GM12878 (cell line): Measurements from ENCODE around the gene CHID1. TPM values are rescaled to one million over a fixed set of nuclear protein-coding genes. Genes with fewer than 3 reads are reported as not detected.

Source experiments
- ATAC-seq: fragments of 200-7000 bp; cut with Tn5 transposase; 3 replicates; pipeline ENCODE4 v1.9.1; 2020; ENCODE audit warnings: mild to moderate bottlenecking, moderate library complexity
- BruUV-seq: library from RNA; stranded (reverse); fragments of 400-500 nt; replicated peaks from 2 replicates; lab custom pipeline; 2021; lab: Mats Ljungman, UMichigan
- CTCF ChIA-PET: fragments of 300-600 bp; sonication (Branson Sonifier 250); formaldehyde crosslinking; extraction: SDS; loops from one replicate; lab custom pipeline; 2021; ENCODE audit warnings: inconsistent platforms; lab: Yijun Ruan, JAX
- POLR2A ChIA-PET: fragments of 350-600 bp; formaldehyde crosslinking; extraction: SDS; loops from one replicate; lab custom pipeline; 2021; ENCODE audit warnings: inconsistent platforms; lab: Charles Lee
- RAD21 ChIA-PET: fragments of 300-600 bp; sonication (Branson Sonifier 250); formaldehyde crosslinking; loops from one replicate; lab custom pipeline; 2023; ENCODE audit warnings: antibody characterized with exemption; ENCODE audit not compliant: unreplicated experiment; lab: Charles Lee
- SMC1A ChIA-PET: fragments of 300-600 bp; sonication (Branson Sonifier 250); formaldehyde crosslinking; loops from one replicate; lab custom pipeline; 2023; ENCODE audit not compliant: unreplicated experiment, uncharacterized antibody; lab: Charles Lee
- DNase-seq: peaks from one replicate; pipeline ENCODE4 v3.0.0-alpha.2; 2011; ENCODE audit warnings: low read depth, low spot score
- FAIRE-seq: peaks from 3 replicates; lab custom pipeline; 2011; peaks lifted over from hg19 to GRCh38; lab: Jason Lieb, UNC
- H2AFZ ChIP-seq: 2 replicates; pipeline ENCODE4 v1.6.0; 2011; ENCODE audit warnings: low read depth, low read length, control low read depth; ENCODE audit not compliant: control insufficient read depth
- H3K27ac ChIP-seq: 2 replicates; pipeline ENCODE4 v1.5.1; 2011; ENCODE audit warnings: control low read depth; ENCODE audit not compliant: control insufficient read depth, insufficient read depth
- H3K27me3 ChIP-seq, 2 experiments: replicated peaks in 1 of 2; 2 replicates each; pipeline versions ENCODE4 v1.6.0 to v1.6.1; 2011; ENCODE audit warnings: low read length in 1 of 2; ENCODE audit not compliant: control insufficient read depth in 2 of 2, insufficient read depth in 2 of 2
- H3K36me3 ChIP-seq, 2 experiments: 2 replicates each; pipeline ENCODE4 v1.5.1; 2011; ENCODE audit warnings: low read length in 1 of 2; ENCODE audit not compliant: control insufficient read depth in 2 of 2, insufficient read depth in 2 of 2
- H3K4me1 ChIP-seq: 2 replicates; pipeline ENCODE4 v1.6.1; 2011; ENCODE audit warnings: mild to moderate bottlenecking, low read length, moderate library complexity, mixed read lengths; ENCODE audit not compliant: control insufficient read depth, insufficient read depth
- H3K4me2 ChIP-seq: 2 replicates; pipeline ENCODE4 v1.6.0; 2011; ENCODE audit warnings: control low read depth; ENCODE audit not compliant: control insufficient read depth, insufficient read depth
- H3K4me3 ChIP-seq: fragments of 200-600 bp; sonication (generic); 2 replicates; pipeline ENCODE4 v1.5.1; 2016
- H3K79me2 ChIP-seq: 2 replicates; pipeline ENCODE4 v1.6.0; 2011; ENCODE audit warnings: low read length; ENCODE audit not compliant: control insufficient read depth, insufficient read depth
- H3K9ac ChIP-seq: 2 replicates; pipeline ENCODE4 v1.8.0; 2011; ENCODE audit warnings: low read length, control low read depth, mixed read lengths; ENCODE audit not compliant: control insufficient read depth, insufficient read depth
- H3K9me3 ChIP-seq: replicated peaks from 3 replicates; pipeline ENCODE4 v1.5.1; 2011; ENCODE audit warnings: mild to moderate bottlenecking, low read length; ENCODE audit not compliant: control insufficient read depth, insufficient read depth
- H4K20me1 ChIP-seq: 2 replicates; pipeline ENCODE4 v1.6.0; 2011; ENCODE audit not compliant: control insufficient read depth, insufficient read depth
- BMI1 ChIP-seq: fragments of 450-650 bp; IDR thresholded peaks from 2 replicates; pipeline ENCODE4 v1.6.1; 2016; ENCODE audit warnings: mild to moderate bottlenecking, moderate library complexity, borderline replicate concordance
- CEBPB ChIP-seq, 2 experiments: fragments of 150-350 bp in 1 of 2; IDR thresholded peaks; 2 replicates each; pipeline ENCODE4 v1.6.1; 2012 to 2014; ENCODE audit warnings: low read depth in 2 of 2, low read length in 2 of 2, borderline replicate concordance in 1 of 2, inconsistent platforms in 1 of 2
- FOXM1 ChIP-seq: IDR thresholded peaks from 2 replicates; pipeline ENCODE4 v1.6.1; 2012; ENCODE audit warnings: low read depth, mild to moderate bottlenecking, inconsistent platforms, low read length, moderate library complexity
- HDGF ChIP-seq: fragments of 450-650 bp; IDR thresholded peaks from 2 replicates; pipeline ENCODE4 v1.6.1; 2016; ENCODE audit warnings: antibody characterized with exemption
- POLR2AphosphoS2 ChIP-seq: IDR thresholded peaks from 2 replicates; pipeline ENCODE4 v1.6.1; 2011; ENCODE audit warnings: low read depth, mild to moderate bottlenecking, low read length, improper control_type of control experiment, moderate library complexity
- RELA ChIP-seq: fragments of 450-650 bp; IDR thresholded peaks from 2 replicates; pipeline ENCODE4 v1.8.0; 2014; ENCODE audit warnings: borderline replicate concordance; ENCODE audit not compliant: partially characterized antibody
- SMARCA5 ChIP-seq: fragments of 450-650 bp; IDR thresholded peaks from 2 replicates; pipeline ENCODE4 v1.6.1; 2017; ENCODE audit warnings: mild to moderate bottlenecking
- STAT1 ChIP-seq: fragments of 450-650 bp; conservative IDR thresholded peaks from 2 replicates; pipeline ENCODE4 v1.6.1; 2014; ENCODE audit warnings: antibody characterized with exemption, mild to moderate bottlenecking
- SUPT20H ChIP-seq: IDR thresholded peaks from 2 replicates; pipeline ENCODE4 v1.6.1; 2011; ENCODE audit warnings: low read depth, mild to moderate bottlenecking, low read length, moderate library complexity, borderline replicate concordance; ENCODE audit not compliant: control insufficient read depth
- WGBS: methylation state at CpG from one replicate; pipeline ENCODE4 v1.1.6; 2016; ENCODE audit warnings: low lambda C conversion rate; ENCODE audit not compliant: insufficient replicate concordance, insufficient coverage; ENCODE audit errors: missing lambda C conversion rate; 5-methylcytosine and 5-hydroxymethylcytosine counted together
- in situ Hi-C: fragments of 300-500 bp; cut with MboI; formaldehyde crosslinking; loops from 9 replicates; pipeline ENCODE4 v1.14.3; 2018; ENCODE audit warnings: mixed read lengths
- intact Hi-C: fragments of 100-400 bp; cut with micrococcal nuclease; formaldehyde crosslinking; loops from one replicate; pipeline ENCODE4 v1.14.2; 2022; ENCODE audit not compliant: unreplicated experiment
- polyA plus RNA-seq, 11 experiments: library from polyadenylated mRNA; depleted of rRNA in 4 of 11; unstranded in 6 of 11; stranded (reverse) in 5 of 11; fragments of >200 nt; fragmentation: Nextera tagmentation in 4 of 11; fragmentation: Illumina TruSeq in 1 of 11; extraction: Ambion mirVana in 4 of 11; extraction: Trizol in 1 of 11; gene quantifications; 1 replicate in 1 of 11; 2 replicates in 10 of 11; pipeline versions ENCODE4 v1.2.1 to v1.2.3, GENCODE V29; 2011 to 2016; ENCODE audit warnings: inconsistent platforms in 2 of 11, missing spikeins in 2 of 11, low read depth in 1 of 11
- total RNA-seq, 4 experiments: library from RNA; depleted of rRNA in 3 of 4; stranded (reverse); fragments of >200 nt in 3 of 4; fragmentation: Illumina TruSeq in 1 of 4; extraction: Trizol in 1 of 4; gene quantifications; 2 replicates each; pipeline versions ENCODE4 v1.2.1 to v1.2.3, GENCODE V29; 2013 to 2021
- TF ChIP-seq, protein P1 (sequence below): fragments of 450-650 bp; IDR thresholded peaks from 2 replicates; pipeline ENCODE4 v1.6.1; 2017; ENCODE audit warnings: borderline replicate concordance
- TF ChIP-seq, protein P2 (sequence below): fragments of 450-650 bp; IDR thresholded peaks from 2 replicates; pipeline ENCODE4 v1.6.1; 2014; ENCODE audit warnings: mild to moderate bottlenecking

The CHID1 gene
- total and polyA plus RNA-seq, 10 of the 15 experiments (the other 5 are each of a cell fraction or from before 2014, with no cell fraction given): 4.8 to 75.2 (median 30.1) TPM

DNA sequence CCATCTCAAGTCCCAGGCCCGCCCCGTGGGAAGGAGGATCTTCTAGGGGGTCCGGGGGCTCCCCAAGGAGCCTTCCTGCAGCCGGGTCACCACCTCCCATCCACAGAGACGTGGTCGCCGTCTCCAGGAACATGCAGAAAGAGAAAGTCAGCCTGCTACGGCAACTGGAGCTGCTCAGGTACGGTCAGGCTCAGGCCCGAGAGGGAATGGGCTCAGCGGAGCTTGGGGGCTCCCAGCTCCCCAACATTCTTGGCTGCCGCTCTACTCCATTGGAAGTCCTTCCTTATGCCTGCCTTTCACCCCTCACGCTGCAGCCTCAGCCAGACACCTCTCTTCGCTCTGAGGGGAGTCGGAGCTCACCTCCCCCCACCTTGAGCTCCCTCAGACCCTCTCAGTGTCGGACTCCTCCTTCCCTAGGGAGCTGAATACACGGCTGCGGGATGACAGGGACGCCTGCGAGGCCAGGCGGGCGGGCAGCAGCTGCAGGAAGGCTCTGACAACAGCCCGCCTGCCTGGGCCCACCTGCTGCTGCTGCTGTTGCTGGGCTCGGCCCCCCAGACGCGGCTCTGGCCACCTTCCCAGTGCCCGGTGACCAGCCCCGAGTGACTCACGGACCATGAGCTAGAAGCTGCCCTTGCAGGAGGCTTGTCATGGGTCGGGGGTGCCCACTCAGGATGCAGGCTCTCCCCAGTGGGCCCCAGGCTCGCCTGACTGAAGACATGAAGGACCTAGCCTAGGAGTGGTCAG is 79.3 kb downstream of the CHID1 start:
- RAD21 ChIA-PET: interaction anchor here (0.6 to 1.3 kb wide), 3 partner anchors 12 to 98 kb away, joined by 3 read pairs; partner anchors contain the start of gene RPLP2
- H3K27ac ChIP-seq: no peak overlapping the region
- TF ChIP-seq BMI1: no peak
- no peak for TF ChIP-seq SMARCA5
- no peak for TF ChIP-seq SUPT20H
- no peak for TF ChIP-seq FOXM1
- no peak for TF ChIP-seq POLR2AphosphoS2
- TF ChIP-seq STAT1: no peak
- TF ChIP-seq HDGF: no peak
- TF ChIP-seq RELA: no peak
- TF ChIP-seq, protein P1, sequence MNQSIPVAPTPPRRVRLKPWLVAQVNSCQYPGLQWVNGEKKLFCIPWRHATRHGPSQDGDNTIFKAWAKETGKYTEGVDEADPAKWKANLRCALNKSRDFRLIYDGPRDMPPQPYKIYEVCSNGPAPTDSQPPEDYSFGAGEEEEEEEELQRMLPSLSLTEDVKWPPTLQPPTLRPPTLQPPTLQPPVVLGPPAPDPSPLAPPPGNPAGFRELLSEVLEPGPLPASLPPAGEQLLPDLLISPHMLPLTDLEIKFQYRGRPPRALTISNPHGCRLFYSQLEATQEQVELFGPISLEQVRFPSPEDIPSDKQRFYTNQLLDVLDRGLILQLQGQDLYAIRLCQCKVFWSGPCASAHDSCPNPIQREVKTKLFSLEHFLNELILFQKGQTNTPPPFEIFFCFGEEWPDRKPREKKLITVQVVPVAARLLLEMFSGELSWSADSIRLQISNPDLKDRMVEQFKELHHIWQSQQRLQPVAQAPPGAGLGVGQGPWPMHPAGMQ: no peak
- TF ChIP-seq CEBPB (IDR thresholded peaks at IDR 0.05; ENCODE audit: borderline replicate concordance in 1 of 2, low read depth in 2 of 2, low read length in 2 of 2): no peak
- TF ChIP-seq, protein P2, sequence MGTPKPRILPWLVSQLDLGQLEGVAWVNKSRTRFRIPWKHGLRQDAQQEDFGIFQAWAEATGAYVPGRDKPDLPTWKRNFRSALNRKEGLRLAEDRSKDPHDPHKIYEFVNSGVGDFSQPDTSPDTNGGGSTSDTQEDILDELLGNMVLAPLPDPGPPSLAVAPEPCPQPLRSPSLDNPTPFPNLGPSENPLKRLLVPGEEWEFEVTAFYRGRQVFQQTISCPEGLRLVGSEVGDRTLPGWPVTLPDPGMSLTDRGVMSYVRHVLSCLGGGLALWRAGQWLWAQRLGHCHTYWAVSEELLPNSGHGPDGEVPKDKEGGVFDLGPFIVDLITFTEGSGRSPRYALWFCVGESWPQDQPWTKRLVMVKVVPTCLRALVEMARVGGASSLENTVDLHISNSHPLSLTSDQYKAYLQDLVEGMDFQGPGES: no peak
- H3K4me3 ChIP-seq: no peak overlapping the region; the same call in 1 of the 2 replicates
- SMC1A ChIA-PET: no interaction called here
- POLR2A ChIA-PET: interaction anchor here (0.6 to 5.2 kb wide), 4 partner anchors 9 to 36 kb away, joined by 3 to 33 read pairs (median 13); partner anchors contain the start of genes PNPLA2, POLR2L and TSPAN4
- H2AFZ ChIP-seq: no peak overlapping the region
- no peak for ATAC-seq
- no peaks in the 10 kb centered on the region for H3K9me3 ChIP-seq
- intact Hi-C loops: no loop called here
- no peak overlapping the region for H3K9ac ChIP-seq
- in situ Hi-C loops: no loop called here
- no peaks in the 10 kb centered on the region for H4K20me1 ChIP-seq
- no peaks in the 10 kb centered on the region; a peak in 3 of 4 replicates for H3K27me3 ChIP-seq
- DNase-seq: no peak
- CTCF ChIA-PET: interaction anchor here (1.1 kb wide), 1 partner anchor 17 kb away, joined by 3 read pairs; no protein-coding TSS in a partner anchor
- H3K79me2 ChIP-seq: no peaks in the 10 kb centered on the region
- 58% methylated on average over 26 of the region's 31 CpGs for WGBS
- no peaks in the 10 kb centered on the region; a peak in 1 of 4 replicates for H3K36me3 ChIP-seq
- no peak overlapping the region; the same call in 1 of the 2 replicates for H3K4me2 ChIP-seq
- no peak for FAIRE-seq
- no TSS peak for BruUV-seq
- H3K4me1 ChIP-seq: peaks cover 42% of the 10 kb centered on the region
